NCI-H1105 (cell line): ENCODE data around the gene B4GALT2.

Experiments
- DNase-seq: peaks from one replicate; lab custom pipeline; 2025; lab: John Stamatoyannopoulos, UW

The B4GALT2 gene

GRCh38 chr1:43970502-43970901, 8.5 kb upstream of the B4GALT2 start:
- no peak for DNase-seq

DNA sequence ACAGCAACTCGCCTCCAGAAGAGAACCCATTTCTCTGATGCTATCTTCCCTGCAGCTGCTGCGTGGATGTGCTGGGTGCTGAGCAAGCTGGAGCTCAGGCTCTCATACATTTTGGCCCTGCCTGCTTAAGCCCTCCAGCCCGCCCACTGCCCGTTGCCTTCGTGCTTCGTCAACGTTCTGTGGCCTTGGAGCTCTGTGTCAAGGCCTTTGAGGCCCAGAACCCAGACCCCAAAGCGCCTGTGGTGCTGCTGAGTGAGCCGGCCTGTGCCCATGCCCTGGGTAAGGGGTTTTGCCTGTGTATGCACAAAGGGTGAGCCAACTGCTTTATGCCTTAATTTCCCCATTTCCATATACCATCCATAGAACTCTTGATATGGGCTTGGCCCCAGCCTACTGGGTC, 8.1 kb upstream of the B4GALT2 start:
- no peak for DNase-seq

GRCh38 chr1:43971336-43971980, 7.6 kb upstream of the B4GALT2 start:
- DNase-seq, result no peak

- DNase-seq, result no peak
Measured at GRCh38 chr1:43973981-43974442, 5.0 kb upstream of the B4GALT2 start.

DNA sequence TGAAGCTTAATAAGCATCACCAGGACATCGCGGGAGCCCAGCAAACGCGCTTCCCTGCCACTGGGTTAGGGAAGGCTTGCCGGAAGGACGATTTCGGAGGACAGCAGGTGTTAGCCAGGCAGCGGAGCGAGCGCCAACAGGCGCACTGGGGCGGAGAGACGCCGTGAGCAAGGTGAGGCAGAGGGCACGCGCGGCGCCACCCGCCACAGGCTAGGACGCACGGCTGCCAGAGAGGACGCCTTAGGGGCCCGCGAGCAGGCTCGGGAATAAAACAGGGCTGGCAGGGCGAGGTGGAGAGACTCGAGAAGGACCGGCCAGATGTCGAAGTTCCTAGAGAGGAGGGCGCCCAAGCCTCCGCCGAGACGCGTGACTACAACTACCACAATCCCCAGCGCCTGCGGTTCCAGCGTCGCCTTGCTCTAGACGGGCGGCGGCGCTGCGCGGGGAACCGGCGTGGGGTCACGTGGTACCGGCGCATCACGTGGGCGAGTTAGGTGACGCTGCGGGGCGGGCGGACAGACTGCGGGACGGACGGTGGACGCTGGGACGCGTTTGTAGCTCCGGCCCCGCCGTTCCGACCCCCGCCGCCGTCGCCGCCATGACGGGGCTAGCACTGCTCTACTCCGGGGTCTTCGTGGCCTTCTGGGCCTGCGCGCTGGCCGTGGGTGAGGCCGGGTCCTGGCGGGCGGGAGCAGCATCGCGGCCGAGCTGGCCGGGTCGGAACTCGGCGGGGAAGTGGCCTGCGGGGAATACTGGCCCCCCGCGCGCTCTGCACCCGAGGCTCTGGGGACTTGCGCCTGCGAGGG, 4.4 kb upstream of the B4GALT2 start, which contains the start of gene ATP6V0B:
Gene ATP6V0B (plus strand): TSS at position 518 of the 806 bp plus-strand sequence. CDS start 81 bp downstream, at position 599.
- DNase-seq, result peak; percentile 93

- no peak for DNase-seq
Measured at GRCh38 chr1:43975249-43975961, 3.6 kb upstream of the B4GALT2 start.

- DNase-seq, result no peak
Measured at GRCh38 chr1:43976045-43976444, 3.0 kb upstream of the B4GALT2 start.

DNA sequence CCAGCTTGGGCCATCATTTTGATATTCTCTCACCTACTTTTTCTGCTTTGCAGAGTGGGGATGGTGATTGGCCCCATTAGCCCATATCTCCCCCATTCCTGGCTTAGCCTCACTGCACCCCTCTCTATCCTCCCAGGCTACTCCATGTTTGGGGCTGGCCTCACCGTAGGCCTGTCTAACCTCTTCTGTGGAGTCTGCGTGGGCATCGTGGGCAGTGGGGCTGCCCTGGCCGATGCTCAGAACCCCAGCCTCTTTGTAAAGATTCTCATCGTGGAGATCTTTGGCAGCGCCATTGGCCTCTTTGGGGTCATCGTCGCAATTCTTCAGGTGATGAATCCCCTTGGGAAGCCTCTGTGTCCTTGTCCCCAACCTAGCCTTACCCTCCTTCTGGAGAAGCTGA, 2.1 kb upstream of the B4GALT2 start:
- DNase-seq, result no peak

GRCh38 chr1:43977376-43978263, 1.4 kb upstream of the B4GALT2 start:
- DNase-seq, result no peak

- DNase-seq, result no peak
Measured at GRCh38 chr1:43978264-43978550, 803 bp upstream of the B4GALT2 start.

DNA sequence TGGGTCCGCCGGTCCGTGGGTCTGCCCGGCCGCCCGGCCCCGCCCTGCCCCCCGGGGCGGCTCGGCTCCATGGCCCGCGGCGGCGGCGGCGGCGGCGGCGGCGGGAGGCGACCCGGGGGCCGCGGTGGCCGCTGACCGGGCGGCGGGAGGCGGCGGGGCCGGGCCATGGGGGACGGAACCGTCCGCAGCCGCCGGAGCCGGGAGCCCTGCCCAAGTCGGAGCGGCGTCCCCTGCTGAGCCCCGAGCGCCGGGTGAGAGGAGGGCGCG, 184 bp downstream of the B4GALT2 start:
- no peak for DNase-seq

DNA sequence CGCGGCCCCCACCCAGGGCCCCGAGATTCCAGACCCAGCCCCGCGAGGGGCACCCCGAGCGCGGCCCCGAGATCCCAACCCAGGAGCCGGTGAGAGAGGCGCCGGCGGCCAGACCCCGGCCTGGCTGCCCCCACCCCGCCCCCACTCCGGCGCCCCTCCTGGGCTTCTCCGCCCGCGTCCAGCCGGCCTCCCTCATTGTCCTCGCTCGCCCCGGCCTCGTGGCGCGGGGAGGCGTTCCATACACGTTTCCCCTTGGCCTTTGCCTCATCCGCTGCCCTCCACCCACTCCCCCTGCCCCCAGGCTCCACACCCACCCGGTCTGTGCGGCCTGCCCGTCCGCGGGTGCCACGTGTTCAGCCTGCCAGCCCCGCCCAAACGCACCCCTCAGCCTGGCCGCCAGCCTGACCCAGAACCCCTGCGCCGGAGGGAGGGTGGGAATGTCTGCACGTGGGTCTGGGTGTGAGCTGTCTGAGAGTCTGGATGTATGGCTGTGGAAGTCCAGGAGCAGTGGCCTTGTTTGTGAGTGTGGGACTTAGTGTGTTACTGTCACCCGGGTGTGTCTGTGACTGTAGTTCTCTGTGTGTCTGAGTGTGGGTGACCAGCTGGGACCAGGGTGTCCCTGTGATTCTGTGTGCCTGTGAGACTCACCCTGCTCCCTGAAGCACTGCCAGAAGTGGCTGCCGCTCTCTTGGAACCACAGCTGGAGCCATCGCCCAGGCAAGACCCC, 681 bp downstream of the B4GALT2 start:
- peak; percentile 51 for DNase-seq

GRCh38 chr1:43980255-43981134, 1.5 kb downstream of the B4GALT2 start:
- no peak for DNase-seq

GRCh38 chr1:43981135-43981491, 2.1 kb downstream of the B4GALT2 start:
- no peak for DNase-seq

DNA sequence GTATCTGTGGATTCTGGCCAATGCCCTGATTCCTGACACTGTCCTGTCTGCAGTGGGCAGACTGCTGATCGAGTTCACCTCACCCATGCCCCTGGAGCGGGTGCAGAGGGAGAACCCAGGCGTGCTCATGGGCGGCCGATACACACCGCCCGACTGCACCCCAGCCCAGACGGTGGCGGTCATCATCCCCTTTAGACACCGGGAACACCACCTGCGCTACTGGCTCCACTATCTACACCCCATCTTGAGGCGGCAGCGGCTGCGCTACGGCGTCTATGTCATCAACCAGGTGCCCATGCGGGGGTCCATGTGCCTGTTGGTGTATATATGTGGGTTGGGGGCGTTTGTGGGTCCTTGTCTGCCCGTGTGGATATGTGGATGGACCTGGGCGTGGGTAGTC, 2.6 kb downstream of the B4GALT2 start:
- no peak for DNase-seq

- DNase-seq, result no peak
Measured at GRCh38 chr1:43982241-43982640, 3.2 kb downstream of the B4GALT2 start.

GRCh38 chr1:43982808-43983207, 3.8 kb downstream of the B4GALT2 start:
- no peak for DNase-seq

GRCh38 chr1:43983253-43983899, 4.4 kb downstream of the B4GALT2 start:
- no peak for DNase-seq

DNA sequence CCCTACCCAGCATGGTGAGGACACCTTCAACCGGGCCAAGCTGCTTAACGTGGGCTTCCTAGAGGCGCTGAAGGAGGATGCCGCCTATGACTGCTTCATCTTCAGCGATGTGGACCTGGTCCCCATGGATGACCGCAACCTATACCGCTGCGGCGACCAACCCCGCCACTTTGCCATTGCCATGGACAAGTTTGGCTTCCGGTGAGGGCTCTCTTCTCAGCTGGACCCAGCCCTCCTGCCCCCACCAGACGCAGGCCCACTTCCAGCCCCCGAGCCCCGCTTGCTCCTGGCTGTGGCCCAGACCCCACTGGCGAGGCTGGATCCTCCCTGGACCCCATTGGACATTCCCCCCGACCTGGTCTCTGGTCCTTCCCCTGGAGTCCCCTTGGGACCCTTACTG, 5.8 kb downstream of the B4GALT2 start:
- DNase-seq, result no peak

DNA sequence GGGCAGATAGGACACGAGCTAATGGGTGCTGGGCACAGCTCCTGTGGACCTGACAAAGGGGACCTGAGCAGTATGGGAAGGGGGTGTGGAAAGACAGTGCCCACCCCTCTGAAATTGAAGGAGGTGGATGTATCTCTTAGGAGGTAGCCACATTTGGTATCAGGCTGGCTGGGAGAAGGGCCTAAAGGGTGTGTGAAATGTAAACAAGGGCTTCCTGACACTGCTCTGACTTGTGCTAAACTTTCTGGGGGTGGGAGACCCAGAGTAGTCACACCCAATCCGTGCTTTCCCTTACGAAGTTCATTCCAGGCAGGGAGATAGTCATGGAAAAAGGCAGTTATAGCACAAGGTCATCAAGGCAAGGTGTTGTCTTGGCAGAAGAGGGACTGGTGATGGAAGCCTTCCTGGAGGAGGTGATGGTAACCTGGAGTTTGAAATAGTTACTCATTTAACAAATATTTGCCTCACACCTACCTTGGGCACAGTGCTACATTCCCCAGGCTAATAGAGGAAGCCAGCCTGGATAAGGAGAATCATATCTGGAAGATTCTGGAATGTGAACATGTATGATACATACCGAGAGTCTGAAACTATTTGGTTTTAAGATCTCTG, 7.1 kb downstream of the B4GALT2 start:
- no peak for DNase-seq
